HPDE6-E6E7 (cell line): Measurements from ENCODE around the gene PPIL1.
"Not testable (repeated sequence)": the region's sequence is repeated elsewhere in the genome, so short reads cannot be mapped to it uniquely, and the experiment has no call there.

Experiments used
- DNase-seq: peaks from one replicate; pipeline ENCODE4 v3.0.0; 2011; ENCODE audit warnings: missing footprints; ENCODE audit errors: extremely low spot score

PPIL1 gene

GRCh38 chr6:36874443-36875249 lies at the start of gene PPIL1:
TSS of gene PPIL1 (minus strand) at chr6:36874803. CDS start at chr6:36874772, 31 bp downstream.
- peak; percentile 87 for DNase-seq

- no peak for DNase-seq
Measured at GRCh38 chr6:36924131-36924530, 49.5 kb upstream of the PPIL1 start.

- DNase-seq: no peak
Measured at GRCh38 chr6:36920546-36920945, 45.9 kb upstream of the PPIL1 start.

- no peak for DNase-seq
Measured at GRCh38 chr6:36920049-36920448, 45.4 kb upstream of the PPIL1 start.

GRCh38 chr6:36917541-36918193 lies 43.1 kb upstream of the PPIL1 start:
- DNase-seq: no peak

- DNase-seq: no peak
Measured at GRCh38 chr6:36916126-36916525, 41.5 kb upstream of the PPIL1 start.

- no peak for DNase-seq
Measured at GRCh38 chr6:36915599-36915998, 41.0 kb upstream of the PPIL1 start.

GRCh38 chr6:36914227-36914794 lies 39.7 kb upstream of the PPIL1 start:
- peak; percentile 95 for DNase-seq

- no peak for DNase-seq
Measured at GRCh38 chr6:36913082-36913481, 38.5 kb upstream of the PPIL1 start.

- DNase-seq: peak; percentile 91
Measured at GRCh38 chr6:36912586-36912985, 38.0 kb upstream of the PPIL1 start.

GRCh38 chr6:36912030-36912454 lies 37.4 kb upstream of the PPIL1 start:
- DNase-seq: no peak

GRCh38 chr6:36908747-36909146 lies 34.1 kb upstream of the PPIL1 start:
- no peak for DNase-seq

- DNase-seq: no peak
Measured at GRCh38 chr6:36907781-36908180, 33.2 kb upstream of the PPIL1 start.

GRCh38 chr6:36906539-36907325 lies 32.1 kb upstream of the PPIL1 start:
- no peak for DNase-seq

- DNase-seq: no peak
Measured at GRCh38 chr6:36904851-36905393, 30.3 kb upstream of the PPIL1 start.

- no peak for DNase-seq
Measured at GRCh38 chr6:36904114-36904513, 29.5 kb upstream of the PPIL1 start.

GRCh38 chr6:36897609-36898008 lies 23.0 kb upstream of the PPIL1 start:
- no peak for DNase-seq

GRCh38 chr6:36893976-36894932 lies 19.7 kb upstream of the PPIL1 start:
- no peak for DNase-seq

- not testable (repeated sequence) for DNase-seq
Measured at GRCh38 chr6:36891153-36891552, 16.6 kb upstream of the PPIL1 start.

- DNase-seq: no peak
Measured at GRCh38 chr6:36890112-36890663, 15.6 kb upstream of the PPIL1 start.
